Measurements from ENCODE around the gene CD4.

Gene CD4

DNA sequence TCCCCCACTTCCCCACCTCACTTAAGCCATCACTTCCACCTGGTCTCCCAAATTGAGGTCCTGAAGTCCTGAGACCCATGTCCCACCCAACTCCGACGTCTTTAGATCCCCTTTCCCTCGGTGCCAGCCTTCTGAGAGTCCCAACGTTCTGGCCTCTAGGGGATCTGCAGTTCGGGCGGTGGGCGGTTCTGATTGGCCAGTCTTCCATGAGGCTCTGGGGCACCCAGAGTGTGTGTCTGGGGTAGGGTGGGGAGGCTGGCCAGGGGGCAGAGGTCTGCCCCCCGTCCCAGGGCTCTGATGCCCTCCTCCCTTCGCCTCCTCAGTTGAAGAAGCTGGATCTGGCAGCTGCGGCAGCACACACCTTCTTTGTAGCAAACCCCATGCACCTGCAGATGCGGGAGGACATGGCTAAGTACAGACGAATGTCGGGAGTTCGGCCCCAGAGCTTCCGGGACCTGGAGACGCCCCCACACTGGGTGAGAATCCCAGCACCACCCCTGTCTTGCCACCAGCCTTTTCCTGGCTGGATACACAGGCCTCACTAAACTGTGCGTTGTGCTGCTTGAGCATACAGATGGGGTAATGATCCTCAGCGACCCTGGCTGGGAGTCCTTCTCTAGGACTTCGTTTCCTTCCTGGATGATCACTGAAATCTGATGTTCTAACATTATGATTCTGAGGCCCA lies 40.4 kb downstream of the CD4 start:
- no peaks in the 10 kb centered on the region for H3F3A ChIP-seq (ENCODE audit: insufficient read depth)
- H3K4me3 ChIP-seq (ENCODE audit: insufficient read depth, low read length, poor library complexity, severe bottlenecking), result no peak overlapping the region
- no peaks in the 10 kb centered on the region for H3K9me2 ChIP-seq (replicated peaks; ENCODE audit: insufficient read depth, low read length)
- H4K20me1 ChIP-seq (ENCODE audit: low read depth, low read length), result no peaks in the 10 kb centered on the region; the same call in 1 of the 2 replicates
- no peaks in the 10 kb centered on the region for H3K36me3 ChIP-seq (ENCODE audit: low read length)
- no peak overlapping the region for H2AFZ ChIP-seq (ENCODE audit: low read depth, low read length, severe bottlenecking)
- peak overlapping the region; percentile 29 for H3K4me2 ChIP-seq (ENCODE audit: low read depth, low read length, poor library complexity, severe bottlenecking)
- H3K79me2 ChIP-seq (ENCODE audit: insufficient read depth, low read length), result no peaks in the 10 kb centered on the region
- H3K9me3 ChIP-seq (ENCODE audit: insufficient read depth, low read length), result no peaks in the 10 kb centered on the region
- no peaks in the 10 kb centered on the region for H3K27me3 ChIP-seq (ENCODE audit: low read length)
- TF ChIP-seq, protein P1, sequence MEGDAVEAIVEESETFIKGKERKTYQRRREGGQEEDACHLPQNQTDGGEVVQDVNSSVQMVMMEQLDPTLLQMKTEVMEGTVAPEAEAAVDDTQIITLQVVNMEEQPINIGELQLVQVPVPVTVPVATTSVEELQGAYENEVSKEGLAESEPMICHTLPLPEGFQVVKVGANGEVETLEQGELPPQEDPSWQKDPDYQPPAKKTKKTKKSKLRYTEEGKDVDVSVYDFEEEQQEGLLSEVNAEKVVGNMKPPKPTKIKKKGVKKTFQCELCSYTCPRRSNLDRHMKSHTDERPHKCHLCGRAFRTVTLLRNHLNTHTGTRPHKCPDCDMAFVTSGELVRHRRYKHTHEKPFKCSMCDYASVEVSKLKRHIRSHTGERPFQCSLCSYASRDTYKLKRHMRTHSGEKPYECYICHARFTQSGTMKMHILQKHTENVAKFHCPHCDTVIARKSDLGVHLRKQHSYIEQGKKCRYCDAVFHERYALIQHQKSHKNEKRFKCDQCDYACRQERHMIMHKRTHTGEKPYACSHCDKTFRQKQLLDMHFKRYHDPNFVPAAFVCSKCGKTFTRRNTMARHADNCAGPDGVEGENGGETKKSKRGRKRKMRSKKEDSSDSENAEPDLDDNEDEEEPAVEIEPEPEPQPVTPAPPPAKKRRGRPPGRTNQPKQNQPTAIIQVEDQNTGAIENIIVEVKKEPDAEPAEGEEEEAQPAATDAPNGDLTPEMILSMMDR (IDR thresholded peaks at IDR 0.05; ENCODE audit: insufficient read depth, low read length, poor library complexity, severe bottlenecking), result no peak
- no peak for TF ChIP-seq EZH2phosphoT487 (conservative IDR thresholded peaks at IDR 0.05; ENCODE audit: low read length)
- H3K9ac ChIP-seq (ENCODE audit: low read length), result no peak overlapping the region
- no peak overlapping the region for H3K27ac ChIP-seq (ENCODE audit: low read depth, low read length)

DNA sequence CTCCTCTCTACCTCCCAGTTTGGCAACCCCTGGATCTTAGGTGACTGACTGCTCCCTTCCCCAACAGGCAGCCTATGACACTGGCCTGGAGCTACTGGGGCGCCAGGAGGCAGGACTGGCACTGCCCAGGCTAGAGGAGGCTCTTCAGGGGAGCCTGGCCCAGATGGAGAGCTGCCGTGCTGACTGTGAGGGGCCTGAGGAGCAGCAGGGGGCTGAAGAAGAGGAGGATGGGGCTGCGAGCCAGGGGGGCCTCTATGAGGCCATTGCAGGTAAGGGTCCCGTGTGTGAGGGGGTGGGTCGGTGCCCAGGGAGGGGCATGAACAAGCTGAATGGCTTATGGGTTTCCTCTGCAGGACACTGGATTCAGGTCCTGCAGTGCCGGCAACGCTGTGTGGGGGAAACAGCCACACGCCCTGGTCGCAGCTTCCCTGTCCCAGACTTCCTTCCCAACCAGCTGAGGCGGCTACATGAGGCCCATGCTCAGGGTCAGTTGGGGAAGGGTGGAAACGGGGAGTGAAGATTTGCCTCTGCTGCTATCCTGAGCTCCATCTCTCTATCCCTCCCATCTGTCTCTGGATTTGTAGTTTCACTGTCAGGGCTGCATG lies 41.1 kb downstream of the CD4 start:
- H2AFZ ChIP-seq (ENCODE audit: low read depth, low read length, severe bottlenecking), result no peak overlapping the region
- no peak overlapping the region for H3K4me3 ChIP-seq (ENCODE audit: insufficient read depth, low read length, poor library complexity, severe bottlenecking)
- no peaks in the 10 kb centered on the region; the same call in 1 of the 2 replicates for H4K20me1 ChIP-seq (ENCODE audit: low read depth, low read length)
- no peaks in the 10 kb centered on the region for H3K9me2 ChIP-seq (replicated peaks; ENCODE audit: insufficient read depth, low read length)
- H3K79me2 ChIP-seq (ENCODE audit: insufficient read depth, low read length), result no peaks in the 10 kb centered on the region
- TF ChIP-seq, protein P1 (IDR thresholded peaks at IDR 0.05; ENCODE audit: insufficient read depth, low read length, poor library complexity, severe bottlenecking), result no peak
- no peak for TF ChIP-seq EZH2phosphoT487 (conservative IDR thresholded peaks at IDR 0.05; ENCODE audit: low read length)
- H3F3A ChIP-seq (ENCODE audit: insufficient read depth), result no peaks in the 10 kb centered on the region
- no peaks in the 10 kb centered on the region for H3K9me3 ChIP-seq (ENCODE audit: insufficient read depth, low read length)
- H3K36me3 ChIP-seq (ENCODE audit: low read length), result no peaks in the 10 kb centered on the region
- no peak overlapping the region for H3K9ac ChIP-seq (ENCODE audit: low read length)
- H3K4me2 ChIP-seq (ENCODE audit: low read depth, low read length, poor library complexity, severe bottlenecking), result no peak overlapping the region
- H3K27me3 ChIP-seq (ENCODE audit: low read length), result no peaks in the 10 kb centered on the region
- H3K27ac ChIP-seq (ENCODE audit: low read depth, low read length), result no peak overlapping the region

DNA sequence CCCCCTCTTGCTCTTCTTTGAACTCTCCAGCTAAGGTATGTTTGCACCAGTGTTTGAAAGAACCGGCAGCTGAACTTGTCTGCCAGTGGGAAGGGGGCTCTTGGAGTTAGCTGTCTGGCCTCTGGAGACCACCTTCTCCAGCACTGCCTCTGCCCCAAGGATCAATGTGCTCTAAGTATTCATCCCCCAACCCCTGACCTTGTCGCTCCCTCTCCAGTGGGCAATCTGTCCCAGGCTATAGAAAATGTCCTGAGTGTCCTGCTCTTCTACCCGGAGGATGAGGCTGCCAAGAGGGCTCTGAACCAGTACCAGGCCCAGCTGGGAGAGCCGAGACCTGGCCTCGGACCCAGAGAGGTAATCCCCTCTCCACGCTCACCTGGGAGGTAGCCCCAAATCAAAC lies 41.7 kb downstream of the CD4 start:
- TF ChIP-seq, protein P1 (IDR thresholded peaks at IDR 0.05; ENCODE audit: insufficient read depth, low read length, poor library complexity, severe bottlenecking), result no peak
- TF ChIP-seq EZH2phosphoT487 (conservative IDR thresholded peaks at IDR 0.05; ENCODE audit: low read length), result no peak
- Histone ChIP-seq H3K79me2 (ENCODE audit: insufficient read depth, low read length) (no peaks in the 10 kb centered on the region), H3K9me3 (ENCODE audit: insufficient read depth, low read length) (no peaks in the 10 kb centered on the region), H3K27me3 (ENCODE audit: low read length) (no peaks in the 10 kb centered on the region), H3F3A (ENCODE audit: insufficient read depth) (no peaks in the 10 kb centered on the region), H3K4me3 (ENCODE audit: insufficient read depth, low read length, poor library complexity, severe bottlenecking) (no peak overlapping the region), H3K4me2 (ENCODE audit: low read depth, low read length, poor library complexity, severe bottlenecking) (no peak overlapping the region), H3K9ac (ENCODE audit: low read length) (no peak overlapping the region), H3K27ac (ENCODE audit: low read depth, low read length) (no peak overlapping the region), H3K36me3 (ENCODE audit: low read length) (no peaks in the 10 kb centered on the region), H3K9me2 (replicated peaks; ENCODE audit: insufficient read depth, low read length) (no peaks in the 10 kb centered on the region), H4K20me1 (ENCODE audit: low read depth, low read length) (no peaks in the 10 kb centered on the region; the same call in 1 of the 2 replicates), H2AFZ (ENCODE audit: low read depth, low read length, severe bottlenecking) (no peak overlapping the region)
